Endothelial cell of umbilical vein (primary cell): ENCODE results near the gene CFAP77. TPM values are rescaled to one million over a fixed set of nuclear protein-coding genes. Genes with fewer than 3 reads are reported as not detected.

Source experiments
- BruUV-seq: library from RNA; stranded (reverse); fragments of 400-500 nt; replicated peaks from 2 replicates; lab custom pipeline; 2021; lab: Mats Ljungman, UMichigan
- CTCF ChIA-PET: fragments of 300-600, 350-600 bp; sonication (Branson Sonifier 250); formaldehyde crosslinking; loops from one replicate; lab custom pipeline; 2021; ENCODE audit warnings: antibody characterized with exemption, inconsistent platforms; lab: Charles Lee
- POLR2A ChIA-PET: fragments of 300-600, 350-600 bp; sonication (Branson Sonifier 250); formaldehyde crosslinking; loops from one replicate; lab custom pipeline; 2021; ENCODE audit warnings: antibody characterized with exemption, inconsistent platforms; lab: Charles Lee
- DNase-seq: peaks from one replicate; pipeline ENCODE4 v3.0.0-alpha.2; 2011; ENCODE audit warnings: low read depth, low spot score
- FAIRE-seq: peaks from 2 replicates; lab custom pipeline; 2011; peaks lifted over from hg19 to GRCh38; lab: Jason Lieb, UNC
- H2AFZ ChIP-seq: 2 replicates; pipeline ENCODE4 v1.6.0; 2012; ENCODE audit warnings: low read depth, low read length, control low read depth, inconsistent platforms
- H3K27ac ChIP-seq: 2 replicates; pipeline ENCODE4 v1.5.1; 2011; ENCODE audit warnings: low read depth, mild to moderate bottlenecking, control low read depth, low read length, moderate library complexity; ENCODE audit not compliant: insufficient read depth
- H3K27me3 ChIP-seq, 2 experiments: 2 replicates each; pipeline versions ENCODE4 v1.6.0 to v1.6.1; 2011; ENCODE audit warnings: low read length in 2 of 2, mixed read lengths in 1 of 2; ENCODE audit not compliant: control insufficient read depth in 2 of 2, insufficient read depth in 2 of 2
- H3K36me3 ChIP-seq, 2 experiments: 2 replicates in 1 of 2; 3 replicates in 1 of 2; pipeline ENCODE4 v1.5.1; 2011; ENCODE audit warnings: low read length in 2 of 2, mild to moderate bottlenecking in 1 of 2, moderate library complexity in 1 of 2; ENCODE audit not compliant: control insufficient read depth in 2 of 2, insufficient read depth in 2 of 2; ENCODE audit errors: extremely low read depth in 1 of 2
- H3K4me1 ChIP-seq: 3 replicates; pipeline ENCODE4 v1.5.1; 2011; ENCODE audit warnings: mild to moderate bottlenecking, low read length; ENCODE audit not compliant: control insufficient read depth, insufficient read depth; ENCODE audit errors: extremely low read depth
- H3K4me2 ChIP-seq: 2 replicates; pipeline ENCODE4 v1.6.1; 2011; ENCODE audit warnings: low read length, control low read depth, mixed read lengths; ENCODE audit not compliant: insufficient read depth
- H3K4me3 ChIP-seq, 3 experiments: fragments of 200-600 bp in 1 of 3; sonication (generic), shearing (Covaris generic) in 1 of 3; replicated peaks in 1 of 3; 2 replicates each; pipeline ENCODE4 v1.5.1; 2011 to 2016; ENCODE audit warnings: control low read depth in 3 of 3, low read length in 3 of 3, mild to moderate bottlenecking in 2 of 3, inconsistent platforms in 1 of 3, low read depth in 1 of 3, moderate library complexity in 1 of 3; ENCODE audit not compliant: insufficient read depth in 1 of 3
- H3K79me2 ChIP-seq: 2 replicates; pipeline ENCODE4 v1.6.0; 2012; ENCODE audit warnings: low read length, inconsistent platforms; ENCODE audit not compliant: control insufficient read depth, insufficient read depth
- H3K9ac ChIP-seq: replicated peaks from 2 replicates; pipeline ENCODE3; 2011; ENCODE audit warnings: low read length, control low read depth; ENCODE audit not compliant: insufficient read depth; ENCODE audit errors: extremely low read depth
- H3K9me1 ChIP-seq: replicated peaks from 3 replicates; pipeline ENCODE4 v1.6.0; 2011; ENCODE audit warnings: mild to moderate bottlenecking, low read length; ENCODE audit not compliant: control insufficient read depth, insufficient read depth; ENCODE audit errors: extremely low read depth
- H3K9me3 ChIP-seq: replicated peaks from 2 replicates; pipeline ENCODE4 v1.5.1; 2012; ENCODE audit warnings: low read length, inconsistent platforms; ENCODE audit not compliant: control insufficient read depth, insufficient read depth
- H4K20me1 ChIP-seq: replicated peaks from 2 replicates; pipeline ENCODE3; 2011; ENCODE audit warnings: mild to moderate bottlenecking, low read length; ENCODE audit not compliant: control insufficient read depth, insufficient read depth; ENCODE audit errors: extremely low read depth
- EZH2 ChIP-seq: IDR thresholded peaks from 2 replicates; pipeline ENCODE4 v1.6.1; 2012; ENCODE audit warnings: borderline replicate concordance, low read depth, mild to moderate bottlenecking, moderate library complexity, low read length, inconsistent platforms; ENCODE audit not compliant: severe bottlenecking
- FOS ChIP-seq: IDR thresholded peaks from 2 replicates; pipeline ENCODE4 v1.6.1; 2011; ENCODE audit warnings: mild to moderate bottlenecking, low read length, moderate library complexity, borderline replicate concordance; ENCODE audit not compliant: insufficient read depth
- GATA2 ChIP-seq: IDR thresholded peaks from 2 replicates; pipeline ENCODE4 v1.7.0; 2011; ENCODE audit warnings: low read depth, mild to moderate bottlenecking, moderate library complexity, mixed read lengths, low read length; ENCODE audit not compliant: insufficient read length, insufficient read depth
- JUN ChIP-seq: IDR thresholded peaks from 2 replicates; pipeline ENCODE4 v1.6.1; 2011; ENCODE audit warnings: borderline replicate concordance, low read depth; ENCODE audit not compliant: insufficient read length, insufficient read depth
- MYC ChIP-seq: IDR thresholded peaks from one replicate; pipeline ENCODE4 v1.6.1; 2011; ENCODE audit warnings: mild to moderate bottlenecking, low read depth, low read length
- POLR2A ChIP-seq: IDR thresholded peaks from 2 replicates; pipeline ENCODE4 v1.6.1; 2012; ENCODE audit warnings: low read depth, mild to moderate bottlenecking, control low read depth, low read length
- POLR2AphosphoS5 ChIP-seq: IDR thresholded peaks from 2 replicates; pipeline ENCODE4 v1.6.1; 2012; ENCODE audit warnings: low read depth, mild to moderate bottlenecking, control low read depth, low read length, moderate library complexity; ENCODE audit not compliant: insufficient read depth
- dilution Hi-C: fragments of 300-500 bp; cut with MboI; formaldehyde crosslinking; loops from one replicate; pipeline ENCODE4 v1.15.0; 2019; ENCODE audit warnings: low sequenced_read_pairs; ENCODE audit not compliant: extremely low pct_ligation_motif_present
- intact Hi-C: fragments of 100-400 bp; cut with micrococcal nuclease; formaldehyde crosslinking; loops from one replicate; pipeline ENCODE4 v1.10.0; 2022
- polyA plus RNA-seq, 4 experiments: library from polyadenylated mRNA; depleted of rRNA in 3 of 4; stranded (reverse) in 3 of 4; unstranded in 1 of 4; fragments of >200 nt; gene quantifications; 2 replicates each; pipeline versions ENCODE4 v1.2.1 to v1.2.3, GENCODE V29; 2011 to 2012; ENCODE audit warnings: missing spikeins in 1 of 4
- total RNA-seq: library from RNA; stranded (reverse); gene quantifications from 2 replicates; pipeline ENCODE4 v1.2.3, GENCODE V29; 2021
- TF ChIP-seq, protein P1 (sequence below), 2 donors: IDR thresholded peaks; 1 replicate in 1 of 2; 2 replicates in 1 of 2; pipeline ENCODE4 v1.5.1; 2011; ENCODE audit warnings: low read length in 2 of 2, mild to moderate bottlenecking in 2 of 2, moderate library complexity in 2 of 2, control low read depth in 1 of 2, inconsistent platforms in 1 of 2, low read depth in 1 of 2; ENCODE audit not compliant: insufficient read depth in 1 of 2; ENCODE audit errors: extremely low read depth in 1 of 2
- TF ChIP-seq, protein P2 (sequence below): IDR thresholded peaks from 2 replicates; pipeline ENCODE4 v1.6.1; 2011; ENCODE audit not compliant: insufficient read depth, insufficient read length

The CFAP77 gene
- total and polyA plus RNA-seq, 2 donors (not counting 3 experiments of a cell fraction or from before 2014, with no cell fraction given): not detected

DNA sequence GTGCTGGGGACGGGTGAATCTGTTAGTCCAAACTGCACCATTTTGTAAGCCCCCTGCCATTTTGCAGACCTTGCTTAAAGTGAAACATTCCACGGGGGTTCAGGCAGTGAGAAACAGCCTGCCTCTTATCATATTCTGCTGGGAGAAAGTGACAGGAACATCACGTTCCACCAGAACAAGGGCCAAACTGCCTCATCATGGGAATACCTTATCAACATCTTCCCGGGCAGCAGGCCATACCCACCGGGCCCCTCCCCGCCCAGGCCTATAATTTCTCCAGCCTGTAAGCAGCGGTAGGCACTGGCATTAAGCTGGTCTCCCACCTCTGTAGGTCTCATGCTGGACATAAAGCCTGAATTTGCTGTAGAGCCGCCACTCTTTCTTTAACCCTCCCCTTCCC is 1.5 kb upstream of the CFAP77 start:
- no TSS peak for BruUV-seq
- intact Hi-C loops: loop anchor here (5.0 kb wide), 1 partner anchor 56 kb away; the partner anchor contains the start of gene SETX
- FAIRE-seq: no peak

More for the DNA sequence above, 1.5 kb upstream of the CFAP77 start:
- TF ChIP-seq JUN (no peak), POLR2AphosphoS5 (no peak), GATA2 (no peak), FOS (no peak), MYC (no peak), EZH2 (no peak), POLR2A (no peak)
- TF ChIP-seq, protein P1, sequence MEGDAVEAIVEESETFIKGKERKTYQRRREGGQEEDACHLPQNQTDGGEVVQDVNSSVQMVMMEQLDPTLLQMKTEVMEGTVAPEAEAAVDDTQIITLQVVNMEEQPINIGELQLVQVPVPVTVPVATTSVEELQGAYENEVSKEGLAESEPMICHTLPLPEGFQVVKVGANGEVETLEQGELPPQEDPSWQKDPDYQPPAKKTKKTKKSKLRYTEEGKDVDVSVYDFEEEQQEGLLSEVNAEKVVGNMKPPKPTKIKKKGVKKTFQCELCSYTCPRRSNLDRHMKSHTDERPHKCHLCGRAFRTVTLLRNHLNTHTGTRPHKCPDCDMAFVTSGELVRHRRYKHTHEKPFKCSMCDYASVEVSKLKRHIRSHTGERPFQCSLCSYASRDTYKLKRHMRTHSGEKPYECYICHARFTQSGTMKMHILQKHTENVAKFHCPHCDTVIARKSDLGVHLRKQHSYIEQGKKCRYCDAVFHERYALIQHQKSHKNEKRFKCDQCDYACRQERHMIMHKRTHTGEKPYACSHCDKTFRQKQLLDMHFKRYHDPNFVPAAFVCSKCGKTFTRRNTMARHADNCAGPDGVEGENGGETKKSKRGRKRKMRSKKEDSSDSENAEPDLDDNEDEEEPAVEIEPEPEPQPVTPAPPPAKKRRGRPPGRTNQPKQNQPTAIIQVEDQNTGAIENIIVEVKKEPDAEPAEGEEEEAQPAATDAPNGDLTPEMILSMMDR (IDR thresholded peaks at IDR 0.05; ENCODE audit: extremely low read depth in 1 of 2, insufficient read depth in 1 of 2, low read depth in 1 of 2, low read length in 2 of 2): no peak
- TF ChIP-seq, protein P2, sequence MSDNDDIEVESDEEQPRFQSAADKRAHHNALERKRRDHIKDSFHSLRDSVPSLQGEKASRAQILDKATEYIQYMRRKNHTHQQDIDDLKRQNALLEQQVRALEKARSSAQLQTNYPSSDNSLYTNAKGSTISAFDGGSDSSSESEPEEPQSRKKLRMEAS: no peak
- H3K79me2 ChIP-seq: peaks cover 13% of the 10 kb centered on the region
- no peak for DNase-seq
- ChIA-PET POLR2A (no interaction called here), CTCF (no interaction called here)
- no peaks in the 10 kb centered on the region for H3K9me1 ChIP-seq
- H3K27me3 ChIP-seq: peaks cover 4 to 20% of the 10 kb centered on the region in 2 experiments
- H3K4me1 ChIP-seq: peaks cover 20% of the 10 kb centered on the region
- no peaks in the 10 kb centered on the region for H4K20me1 ChIP-seq
- no peak overlapping the region for H3K9ac ChIP-seq
- no peak overlapping the region for H3K4me2 ChIP-seq
- dilution Hi-C loops: no loop called here
- H2AFZ ChIP-seq: no peak overlapping the region
- H3K36me3 ChIP-seq: no peaks in the 10 kb centered on the region
- no peaks in the 10 kb centered on the region for H3K9me3 ChIP-seq
- no peak overlapping the region for H3K4me3 ChIP-seq
- no peak overlapping the region for H3K27ac ChIP-seq
